Measurements from ENCODE around the gene ABCA4.
"Not testable (repeated sequence)": the region's sequence is repeated elsewhere in the genome, so short reads cannot be mapped to it uniquely, and the experiment has no call there.

Gene ABCA4

GRCh38 chr1:93995837-93996536 lies 125.0 kb downstream of the ABCA4 start:
- Mint-ChIP-seq H3K4me1 (ENCODE audit: low read depth in 2 of 2) (peaks cover 13% of the 10 kb centered on the region in 2 donors), H3K36me3 (ENCODE audit: insufficient read depth) (no peaks in the 10 kb centered on the region), H3K27me3 (peaks cover 20 to 29% of the 10 kb centered on the region in 2 donors), H3K4me3 (no peak overlapping the region), H3K9me3 (no peaks in the 10 kb centered on the region), H3K27ac (no peak overlapping the region)
- ATAC-seq (replicated peaks) (peak; percentile 36), DNase-seq (no peak)

- peaks cover 38 to 42% of the 10 kb centered on the region in 2 donors for H3K27me3 Mint-ChIP-seq
- no peak overlapping the region for H3K4me3 Mint-ChIP-seq
- DNase-seq (no peak), ATAC-seq (replicated peaks) (no peak)
- no peaks in the 10 kb centered on the region for H3K36me3 Mint-ChIP-seq (ENCODE audit: insufficient read depth)
- no peaks in the 10 kb centered on the region for H3K9me3 Mint-ChIP-seq
- H3K27ac Mint-ChIP-seq, result peak overlapping the region in 1 of 2 donors; percentile 10
- H3K4me1 Mint-ChIP-seq (ENCODE audit: low read depth in 2 of 2), result peaks cover 13 to 24% of the 10 kb centered on the region in 2 donors
Measured at GRCh38 chr1:93993731-93994130, 127.2 kb downstream of the ABCA4 start.

GRCh38 chr1:93992954-93993353 lies 128.0 kb downstream of the ABCA4 start:
- no peaks in the 10 kb centered on the region for H3K9me3 Mint-ChIP-seq
- DNase-seq, result no peak
- peaks cover 13 to 24% of the 10 kb centered on the region in 2 donors for H3K4me1 Mint-ChIP-seq (ENCODE audit: low read depth in 2 of 2)
- H3K36me3 Mint-ChIP-seq (ENCODE audit: insufficient read depth), result no peaks in the 10 kb centered on the region
- ATAC-seq (replicated peaks), result no peak
- H3K27me3 Mint-ChIP-seq, result peaks cover 38 to 45% of the 10 kb centered on the region in 2 donors
- peak overlapping the region; percentile 32 to 33 for H3K27ac Mint-ChIP-seq
- H3K4me3 Mint-ChIP-seq, result peak overlapping the region in 1 of 2 donors; percentile 54

GRCh38 chr1:93992190-93992589 lies 128.8 kb downstream of the ABCA4 start:
- H3K4me1 Mint-ChIP-seq (ENCODE audit: low read depth in 2 of 2), result peaks cover 13 to 24% of the 10 kb centered on the region in 2 donors
- H3K27me3 Mint-ChIP-seq, result peaks cover 38 to 45% of the 10 kb centered on the region in 2 donors
- no peak overlapping the region for H3K4me3 Mint-ChIP-seq
- H3K36me3 Mint-ChIP-seq (ENCODE audit: insufficient read depth), result no peaks in the 10 kb centered on the region
- DNase-seq (no peak), ATAC-seq (replicated peaks) (no peak)
- no peak overlapping the region for H3K27ac Mint-ChIP-seq
- H3K9me3 Mint-ChIP-seq, result no peaks in the 10 kb centered on the region

- no peak overlapping the region for H3K4me3 Mint-ChIP-seq
- no peaks in the 10 kb centered on the region for H3K9me3 Mint-ChIP-seq
- no peak overlapping the region for H3K27ac Mint-ChIP-seq
Measured at GRCh38 chr1:93991271-93991670, 129.7 kb downstream of the ABCA4 start.

GRCh38 chr1:93990477-93990876 lies 130.5 kb downstream of the ABCA4 start:
- DNase-seq; H3K4me3 Mint-ChIP-seq; H3K36me3 Mint-ChIP-seq (ENCODE audit: insufficient read depth); H3K9me3 Mint-ChIP-seq: not testable (repeated sequence)
- Mint-ChIP-seq H3K4me1 (ENCODE audit: low read depth in 2 of 2) (peaks cover 8 to 19% of the 10 kb centered on the region in 2 donors), H3K27ac (peak overlapping the region; percentile 3 to 18), H3K27me3 (peaks cover 38 to 45% of the 10 kb centered on the region in 2 donors)
- peak; percentile 47 for ATAC-seq (replicated peaks)

More at GRCh38 chr1:93991271-93991670, 129.7 kb downstream of the ABCA4 start:
- ATAC-seq (replicated peaks) (no peak), DNase-seq (no peak)
- Mint-ChIP-seq H3K27me3 (peaks cover 38 to 45% of the 10 kb centered on the region in 2 donors), H3K4me1 (ENCODE audit: low read depth in 2 of 2) (peaks cover 13 to 24% of the 10 kb centered on the region in 2 donors), H3K36me3 (ENCODE audit: insufficient read depth) (no peaks in the 10 kb centered on the region)

GRCh38 chr1:93990010-93990409 lies 130.9 kb downstream of the ABCA4 start:
- H3K4me3 Mint-ChIP-seq, result no peak overlapping the region
- H3K36me3 Mint-ChIP-seq (ENCODE audit: insufficient read depth), result no peaks in the 10 kb centered on the region
- ATAC-seq (replicated peaks) (no peak), DNase-seq (no peak)
- peaks cover 38 to 45% of the 10 kb centered on the region in 2 donors for H3K27me3 Mint-ChIP-seq
- no peaks in the 10 kb centered on the region for H3K9me3 Mint-ChIP-seq
- peaks cover 7 to 19% of the 10 kb centered on the region in 2 donors for H3K4me1 Mint-ChIP-seq (ENCODE audit: low read depth in 2 of 2)
- peak overlapping the region; percentile 3 to 18 for H3K27ac Mint-ChIP-seq

- Mint-ChIP-seq H3K36me3 (ENCODE audit: insufficient read depth) (no peaks in the 10 kb centered on the region), H3K9me3 (no peaks in the 10 kb centered on the region), H3K27me3 (peaks cover 40 to 49% of the 10 kb centered on the region in 2 donors), H3K27ac (peak overlapping the region in 1 of 2 donors; percentile 3), H3K4me3 (no peak overlapping the region), H3K4me1 (ENCODE audit: low read depth in 2 of 2) (peaks cover 7 to 19% of the 10 kb centered on the region in 2 donors)
- ATAC-seq (replicated peaks), result no peak
- DNase-seq, result no peak
Measured at GRCh38 chr1:93989601-93990000, 131.3 kb downstream of the ABCA4 start.

GRCh38 chr1:93988634-93989350 lies 132.2 kb downstream of the ABCA4 start:
- no peak overlapping the region for H3K4me3 Mint-ChIP-seq
- ATAC-seq (replicated peaks) (no peak), DNase-seq (no peak)
- H3K36me3 Mint-ChIP-seq (ENCODE audit: insufficient read depth), result no peaks in the 10 kb centered on the region
- peak overlapping the region in 1 of 2 donors; percentile 56 for H3K27ac Mint-ChIP-seq
- H3K4me1 Mint-ChIP-seq (ENCODE audit: low read depth in 2 of 2), result peaks cover 7 to 19% of the 10 kb centered on the region in 2 donors
- no peaks in the 10 kb centered on the region for H3K9me3 Mint-ChIP-seq
- H3K27me3 Mint-ChIP-seq, result peaks cover 46 to 55% of the 10 kb centered on the region in 2 donors

GRCh38 chr1:93981274-93981667 lies 139.7 kb downstream of the ABCA4 start:
- DNase-seq, result no peak
- H3K27me3 Mint-ChIP-seq, result peaks cover 11 to 14% of the 10 kb centered on the region in 2 donors
- ATAC-seq (replicated peaks), result no peak
- H3K9me3 Mint-ChIP-seq, result no peaks in the 10 kb centered on the region
- no peak overlapping the region for H3K27ac Mint-ChIP-seq
- no peaks in the 10 kb centered on the region for H3K36me3 Mint-ChIP-seq (ENCODE audit: insufficient read depth)
- no peak overlapping the region for H3K4me3 Mint-ChIP-seq
- H3K4me1 Mint-ChIP-seq (ENCODE audit: low read depth in 2 of 2), result no peaks in the 10 kb centered on the region

GRCh38 chr1:93980320-93981273 lies 140.4 kb downstream of the ABCA4 start:
- Mint-ChIP-seq H3K27me3 (peaks cover 11 to 14% of the 10 kb centered on the region in 2 donors), H3K36me3 (ENCODE audit: insufficient read depth) (no peaks in the 10 kb centered on the region), H3K4me1 (ENCODE audit: low read depth in 2 of 2) (no peaks in the 10 kb centered on the region), H3K9me3 (no peaks in the 10 kb centered on the region), H3K4me3 (no peak overlapping the region), H3K27ac (no peak overlapping the region)
- ATAC-seq (replicated peaks) (no peak), DNase-seq (no peak)

- DNase-seq (no peak), ATAC-seq (replicated peaks) (no peak)
- Mint-ChIP-seq H3K9me3 (no peaks in the 10 kb centered on the region), H3K27ac (no peak overlapping the region), H3K36me3 (ENCODE audit: insufficient read depth) (no peaks in the 10 kb centered on the region), H3K4me3 (no peak overlapping the region), H3K27me3 (peaks cover 11 to 12% of the 10 kb centered on the region in 2 donors), H3K4me1 (ENCODE audit: low read depth in 2 of 2) (no peaks in the 10 kb centered on the region)
Measured at GRCh38 chr1:93979718-93980319, 141.1 kb downstream of the ABCA4 start.
